GM23248 (cell line): ENCODE measurements around the gene CIAO3.

Source experiments
- EZH2 ChIP-seq: fragments of 200-600 bp; sonication (generic); IDR thresholded peaks from 2 replicates; pipeline ENCODE4 v1.6.1; 2018; ENCODE audit warnings: antibody characterized with exemption, mild to moderate bottlenecking; ENCODE audit not compliant: insufficient read depth, poor library complexity, severe bottlenecking
- EZH2phosphoT487 ChIP-seq: fragments of 200-600 bp; sonication (generic); IDR thresholded peaks from 2 replicates; pipeline ENCODE4 v1.6.1; 2018; ENCODE audit warnings: antibody characterized with exemption, moderate library complexity, mild to moderate bottlenecking, low read depth; ENCODE audit not compliant: insufficient read depth

- TF ChIP-seq EZH2 (no peak), EZH2phosphoT487 (no peak)
Observed at GRCh38 chr16:782258-782657, 41.5 kb upstream of the CIAO3 start.
